HepG2 (cell line): ENCODE data around the gene REP15. TPM values are rescaled to one million over a fixed set of nuclear protein-coding genes. Genes with fewer than 3 reads are reported as not detected.

Experiments used
- ATAC-seq: fragments of 200-7000 bp; cut with Tn5 transposase; 3 replicates; pipeline ENCODE4 v1.9.1; 2020; ENCODE audit warnings: mild to moderate bottlenecking, moderate library complexity
- BruUV-seq: library from RNA; stranded (reverse); fragments of 400-500 nt; replicated peaks from 2 replicates; lab custom pipeline; 2021; lab: Mats Ljungman, UMichigan
- CTCF ChIA-PET: fragments of 300-600 bp; formaldehyde crosslinking; extraction: SDS; loops from one replicate; lab custom pipeline; 2021; ENCODE audit warnings: low total read pairs, inconsistent platforms, low intra/inter-chr PET ratio; lab: Yijun Ruan, JAX
- POLR2A ChIA-PET: fragments of 350-600 bp; sonication (Branson Sonifier 250); formaldehyde crosslinking; loops from one replicate; lab custom pipeline; 2020; ENCODE audit warnings: antibody characterized with exemption, inconsistent platforms; lab: Yijun Ruan, JAX
- DNase-seq: peaks from one replicate; pipeline ENCODE4 v3.0.0-alpha.2; 2015; ENCODE audit warnings: low spot score
- FAIRE-seq: peaks from 3 replicates; lab custom pipeline; 2011; peaks lifted over from hg19 to GRCh38; lab: Jason Lieb, UNC
- H2AFZ ChIP-seq: one replicate; pipeline ENCODE4 v1.6.1; 2011; ENCODE audit warnings: low read length, inconsistent platforms
- H3K27ac ChIP-seq: fragments of 300-600 bp; 3 replicates; pipeline ENCODE4 v1.8.0; 2011; ENCODE audit warnings: mixed run types, mild to moderate bottlenecking, mixed read lengths, low read length, inconsistent platforms; ENCODE audit not compliant: insufficient read depth; ENCODE audit errors: extremely low read length
- H3K27me3 ChIP-seq, 2 experiments: fragments of 200-600 bp in 1 of 2; 2 replicates in 1 of 2; 3 replicates in 1 of 2; pipeline versions ENCODE4 v1.6.0 to v1.8.0; 2011; ENCODE audit warnings: low read length in 2 of 2, mild to moderate bottlenecking in 2 of 2, moderate library complexity in 2 of 2, inconsistent platforms in 1 of 2; ENCODE audit not compliant: insufficient read depth in 2 of 2, control insufficient read depth in 1 of 2
- H3K36me3 ChIP-seq, 2 experiments: fragments of 200-600 bp in 1 of 2; replicated peaks in 1 of 2; 2 replicates in 1 of 2; 3 replicates in 1 of 2; pipeline versions ENCODE4 v1.5.1 to v1.8.0; 2011; ENCODE audit warnings: low read length in 2 of 2, inconsistent platforms in 1 of 2; ENCODE audit not compliant: insufficient read depth in 2 of 2, control insufficient read depth in 1 of 2
- H3K4me1 ChIP-seq: 2 replicates; pipeline ENCODE4 v1.5.1; 2012; ENCODE audit warnings: low read length, inconsistent platforms; ENCODE audit not compliant: insufficient read depth
- H3K4me2 ChIP-seq: 2 replicates; pipeline ENCODE4 v1.6.0; 2011; ENCODE audit warnings: low read depth, low read length, inconsistent platforms
- H3K4me3 ChIP-seq, 3 experiments: fragments of 200-600 bp in 1 of 3; sonication (generic), shearing (Covaris generic) in 1 of 3; replicated peaks in 1 of 3; 2 replicates each; pipeline ENCODE4 v1.5.1; 2011 to 2016; ENCODE audit warnings: low read length in 3 of 3, inconsistent platforms in 2 of 3, low read depth in 2 of 3, mild to moderate bottlenecking in 2 of 3, control low read depth in 1 of 3, mixed read lengths in 1 of 3; ENCODE audit not compliant: insufficient read depth in 1 of 3
- H3K79me2 ChIP-seq: one replicate; pipeline ENCODE4 v1.6.1; 2011; ENCODE audit warnings: low read length, inconsistent platforms; ENCODE audit not compliant: insufficient read depth
- H3K9ac ChIP-seq: 2 replicates; pipeline ENCODE4 v1.6.0; 2011; ENCODE audit warnings: mild to moderate bottlenecking, low read depth, low read length, inconsistent platforms; ENCODE audit not compliant: insufficient read depth
- H3K9me3 ChIP-seq: 2 replicates; pipeline ENCODE4 v1.5.1; 2012; ENCODE audit warnings: mild to moderate bottlenecking, low read length
- H4K20me1 ChIP-seq: 2 replicates; pipeline ENCODE4 v1.6.0; 2011; ENCODE audit warnings: inconsistent platforms, mild to moderate bottlenecking, low read length, moderate library complexity; ENCODE audit not compliant: insufficient read depth
- ATF7 ChIP-seq, 2 experiments: fragments of 450-650 bp in 1 of 2; sonication (generic) in 1 of 2; formaldehyde crosslinking in 1 of 2; IDR thresholded peaks; 2 replicates each; pipeline versions ENCODE4 v1.4.0 to v1.6.1; 2016 to 2020; ENCODE audit warnings: antibody characterized with exemption in 1 of 2, mild to moderate bottlenecking in 1 of 2, missing genetic modification reagents in 1 of 2
- BRCA1 ChIP-seq: sonication (generic); formaldehyde crosslinking; IDR thresholded peaks from 2 replicates; pipeline ENCODE4 v1.4.0; 2020; ENCODE audit warnings: missing genetic modification reagents
- GZF1 ChIP-seq: sonication (generic); formaldehyde crosslinking; IDR thresholded peaks from 2 replicates; pipeline ENCODE4 v1.5.1; 2020; ENCODE audit warnings: mild to moderate bottlenecking, missing genetic modification reagents
- HNF4G ChIP-seq, 2 experiments: sonication (generic) in 1 of 2; formaldehyde crosslinking in 1 of 2; IDR thresholded peaks; 2 replicates each; pipeline versions ENCODE4 v1.4.0 to v1.6.1; 2011 to 2020; ENCODE audit warnings: borderline replicate concordance in 2 of 2, low read depth in 2 of 2, mild to moderate bottlenecking in 2 of 2, low read length in 1 of 2, missing genetic modification reagents in 1 of 2, moderate library complexity in 1 of 2
- HOXD1 ChIP-seq: sonication (generic); formaldehyde crosslinking; IDR thresholded peaks from 2 replicates; pipeline ENCODE4 v1.5.0; 2020; ENCODE audit warnings: missing genetic modification reagents
- PHF20 ChIP-seq: sonication (generic); formaldehyde crosslinking; IDR thresholded peaks from 2 replicates; pipeline ENCODE4 v1.5.0; 2020; ENCODE audit warnings: mild to moderate bottlenecking, missing genetic modification reagents
- TCF12 ChIP-seq, 2 experiments: fragments of 450-650 bp in 1 of 2; sonication (generic) in 1 of 2; formaldehyde crosslinking in 1 of 2; IDR thresholded peaks; 2 replicates each; pipeline versions ENCODE4 v1.6.1 to v1.8.0; 2017 to 2022; ENCODE audit warnings: antibody characterized with exemption in 1 of 2, mild to moderate bottlenecking in 1 of 2, missing genetic modification reagents in 1 of 2, moderate library complexity in 1 of 2
- THAP11 ChIP-seq: IDR thresholded peaks from 2 replicates; pipeline ENCODE4 v1.6.1; 2016; ENCODE audit warnings: missing biosample characterization, missing genetic modification reagents
- ZFP90 ChIP-seq: sonication (generic); formaldehyde crosslinking; IDR thresholded peaks from 2 replicates; pipeline ENCODE4 v1.8.0; 2022; ENCODE audit warnings: missing genetic modification reagents, mild to moderate bottlenecking, inconsistent platforms, borderline replicate concordance
- ZNF101 ChIP-seq: sonication (generic); formaldehyde crosslinking; IDR thresholded peaks from 2 replicates; pipeline ENCODE4 v1.4.0; 2020; ENCODE audit warnings: mild to moderate bottlenecking, low read depth, missing genetic modification reagents, borderline replicate concordance
- ZNF224 ChIP-seq: sonication (generic); formaldehyde crosslinking; IDR thresholded peaks from 2 replicates; pipeline ENCODE4 v1.5.0; 2020; ENCODE audit warnings: mild to moderate bottlenecking, missing genetic modification reagents
- ZNF3 ChIP-seq: IDR thresholded peaks from 2 replicates; pipeline ENCODE4 v1.7.0; 2017; ENCODE audit warnings: inconsistent platforms
- ZNF83 ChIP-seq: sonication (generic); formaldehyde crosslinking; IDR thresholded peaks from 2 replicates; pipeline ENCODE4 v1.4.0; 2020; ENCODE audit warnings: missing genetic modification reagents, mild to moderate bottlenecking, borderline replicate concordance
- WGBS: methylation state at CpG from one replicate; pipeline ENCODE4 v1.1.6; 2017; ENCODE audit warnings: low lambda C conversion rate; 5-methylcytosine and 5-hydroxymethylcytosine counted together
- in situ Hi-C: cut with HindIII; loops from 2 replicates; pipeline ENCODE4 v1.10.0; 2017; ENCODE audit warnings: low pct_unique_long_range_greater_than_20kb; ENCODE audit not compliant: extremely low pct_ligation_motif_present
- intact Hi-C: fragments of 100-400 bp; cut with micrococcal nuclease; formaldehyde crosslinking; loops from one replicate; pipeline ENCODE4 v1.10.0; 2022; ENCODE audit not compliant: unreplicated experiment
- polyA plus RNA-seq, 8 experiments: library from polyadenylated mRNA; depleted of rRNA in 3 of 8; stranded (reverse) in 7 of 8; unstranded in 1 of 8; fragments of >200 nt; fragmentation: Illumina TruSeq in 4 of 8; extraction: Trizol in 4 of 8; gene quantifications; 2 replicates each; pipeline versions ENCODE4 v1.2.1 to v1.2.3, GENCODE V29; 2011 to 2016; ENCODE audit warnings: low read depth in 4 of 8, missing spikeins in 1 of 8, mixed read lengths in 1 of 8; ENCODE audit not compliant: insufficient read depth in 1 of 8
- total RNA-seq, 5 experiments: library from RNA; depleted of rRNA; stranded (reverse); fragments of >200 nt; fragmentation: Illumina TruSeq; extraction: Trizol; gene quantifications; 2 replicates each; pipeline ENCODE4 v1.2.3, GENCODE V29; 2016; ENCODE audit warnings: low read depth in 1 of 5
- TF ChIP-seq, protein P1 (sequence below): sonication (generic); formaldehyde crosslinking; IDR thresholded peaks from 2 replicates; pipeline ENCODE4 v1.4.0; 2020; ENCODE audit warnings: missing genetic modification reagents, mild to moderate bottlenecking, borderline replicate concordance
- TF ChIP-seq, protein P2 (sequence below): sonication (generic); formaldehyde crosslinking; IDR thresholded peaks from 2 replicates; pipeline ENCODE4 v1.4.0; 2020; ENCODE audit warnings: missing genetic modification reagents
- TF ChIP-seq, protein P3 (sequence below): sonication (generic); formaldehyde crosslinking; IDR thresholded peaks from 2 replicates; pipeline ENCODE4 v1.4.0; 2020; ENCODE audit warnings: mild to moderate bottlenecking, missing genetic modification reagents

The REP15 gene
- total and polyA plus RNA-seq, 2 of the 13 experiments (the other 11 are each of a cell fraction or from before 2014, with no cell fraction given), result 0.12 to 0.64 TPM

DNA sequence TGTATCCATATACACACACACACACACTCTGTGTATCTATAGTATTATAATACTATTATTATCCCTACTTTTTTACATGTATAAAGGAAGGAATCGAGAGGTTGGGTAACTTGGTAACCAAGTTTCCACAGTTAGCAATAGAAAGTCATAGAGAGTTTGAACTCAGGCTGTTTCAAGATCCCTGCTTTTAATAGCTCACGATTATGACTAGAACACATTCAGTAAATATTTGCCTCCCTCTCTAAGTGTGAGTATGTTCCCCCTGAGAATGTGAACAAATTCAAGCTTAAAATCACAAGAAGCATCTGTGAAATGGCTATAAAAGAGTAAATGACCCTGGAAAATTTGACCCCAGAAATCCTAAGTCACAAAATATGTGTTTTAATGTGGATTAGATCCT lies 11.0 kb upstream of the REP15 start:
- H3K4me3 ChIP-seq, result no peak overlapping the region
- no peak overlapping the region for H3K9ac ChIP-seq
- ChIA-PET CTCF (no interaction called here), POLR2A (no interaction called here)
- no peak overlapping the region for H3K27ac ChIP-seq
- ATAC-seq (no peak), DNase-seq (no peak), FAIRE-seq (no peak)
- intact Hi-C loops, result no loop called here
- in situ Hi-C loops, result no loop called here
- no peaks in the 10 kb centered on the region for H3K9me3 ChIP-seq
- H3K4me1 ChIP-seq, result no peaks in the 10 kb centered on the region
- no peaks in the 10 kb centered on the region for H4K20me1 ChIP-seq
- H2AFZ ChIP-seq, result no peak overlapping the region
- peaks cover 5 to 23% of the 10 kb centered on the region in 2 experiments; a peak in 4 of 5 replicates for H3K36me3 ChIP-seq
- TF ChIP-seq ZNF3 (CRISPR knock-in tag) (no peak), GZF1 (CRISPR knock-in tag) (no peak), ZNF101 (CRISPR knock-in tag) (no peak), HNF4G (IDR thresholded peaks at IDR 0.05; ENCODE audit: borderline replicate concordance, low read depth, low read length) (no peak), HNF4G (CRISPR knock-in tag; IDR thresholded peaks at IDR 0.05; ENCODE audit: borderline replicate concordance, low read depth) (no peak), PHF20 (CRISPR knock-in tag) (no peak), ZFP90 (CRISPR knock-in tag) (no peak)
- TF ChIP-seq, protein P1, sequence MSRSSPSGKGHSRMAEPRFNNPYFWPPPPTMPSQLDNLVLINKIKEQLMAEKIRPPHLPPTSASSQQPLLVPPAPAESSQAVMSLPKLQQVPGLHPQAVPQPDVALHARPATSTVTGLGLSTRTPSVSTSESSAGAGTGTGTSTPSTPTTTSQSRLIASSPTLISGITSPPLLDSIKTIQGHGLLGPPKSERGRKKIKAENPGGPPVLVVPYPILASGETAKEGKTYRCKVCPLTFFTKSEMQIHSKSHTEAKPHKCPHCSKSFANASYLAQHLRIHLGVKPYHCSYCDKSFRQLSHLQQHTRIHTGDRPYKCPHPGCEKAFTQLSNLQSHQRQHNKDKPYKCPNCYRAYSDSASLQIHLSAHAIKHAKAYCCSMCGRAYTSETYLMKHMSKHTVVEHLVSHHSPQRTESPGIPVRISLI (CRISPR knock-in tag), result no peak
- 100% methylated on average over 2 of the region's 2 CpGs for WGBS
- H3K4me2 ChIP-seq, result no peak overlapping the region
- no TSS peak for BruUV-seq
- no peaks in the 10 kb centered on the region; a peak in 1 of 5 replicates for H3K27me3 ChIP-seq
- H3K79me2 ChIP-seq, result no peaks in the 10 kb centered on the region

DNA sequence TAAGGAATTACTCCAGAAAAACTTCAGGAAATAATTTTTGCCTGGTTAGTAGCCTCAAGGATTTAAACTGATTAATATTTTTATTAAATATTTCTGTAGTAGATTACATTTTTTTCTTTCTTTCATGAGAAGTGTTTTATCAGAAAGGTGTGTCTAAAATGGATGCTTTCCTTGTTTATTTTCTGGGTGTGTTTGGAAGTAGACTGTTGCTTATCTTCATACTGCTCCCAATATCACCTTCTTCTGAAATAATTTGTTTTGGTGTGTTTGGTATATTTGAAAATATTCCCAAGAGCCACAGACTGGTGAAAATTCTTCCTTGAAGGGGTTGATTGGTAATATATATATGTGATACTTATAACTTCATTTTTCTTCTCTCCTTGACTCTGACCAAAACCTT lies 10.1 kb upstream of the REP15 start:
- in situ Hi-C loops (no loop called here), intact Hi-C loops (no loop called here)
- ATAC-seq (no peak), DNase-seq (no peak), FAIRE-seq (no peak)
- H3K27ac ChIP-seq, result no peak overlapping the region
- POLR2A ChIA-PET, result no interaction called here
- H3K9ac ChIP-seq, result no peak overlapping the region
- no peak overlapping the region for H3K4me3 ChIP-seq
- no TSS peak for BruUV-seq
- no peaks in the 10 kb centered on the region for H3K9me3 ChIP-seq
- peaks cover 4 to 20% of the 10 kb centered on the region in 2 experiments; a peak in 3 of 5 replicates for H3K36me3 ChIP-seq
- no peaks in the 10 kb centered on the region for H3K79me2 ChIP-seq
- no peak overlapping the region for H2AFZ ChIP-seq
- H3K4me2 ChIP-seq, result no peak overlapping the region
- no peaks in the 10 kb centered on the region for H4K20me1 ChIP-seq
- H3K27me3 ChIP-seq, result no peaks in the 10 kb centered on the region; a peak in 1 of 5 replicates
- CTCF ChIA-PET, result no interaction called here
- H3K4me1 ChIP-seq, result no peaks in the 10 kb centered on the region
- TF ChIP-seq, protein P2, sequence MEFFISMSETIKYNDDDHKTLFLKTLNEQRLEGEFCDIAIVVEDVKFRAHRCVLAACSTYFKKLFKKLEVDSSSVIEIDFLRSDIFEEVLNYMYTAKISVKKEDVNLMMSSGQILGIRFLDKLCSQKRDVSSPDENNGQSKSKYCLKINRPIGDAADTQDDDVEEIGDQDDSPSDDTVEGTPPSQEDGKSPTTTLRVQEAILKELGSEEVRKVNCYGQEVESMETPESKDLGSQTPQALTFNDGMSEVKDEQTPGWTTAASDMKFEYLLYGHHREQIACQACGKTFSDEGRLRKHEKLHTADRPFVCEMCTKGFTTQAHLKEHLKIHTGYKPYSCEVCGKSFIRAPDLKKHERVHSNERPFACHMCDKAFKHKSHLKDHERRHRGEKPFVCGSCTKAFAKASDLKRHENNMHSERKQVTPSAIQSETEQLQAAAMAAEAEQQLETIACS (CRISPR knock-in tag), result no peak
- no peak for TF ChIP-seq THAP11 (CRISPR knock-in tag)
- no peak for TF ChIP-seq TCF12 (IDR thresholded peaks at IDR 0.05)
- no peak for TF ChIP-seq TCF12 (CRISPR knock-in tag; IDR thresholded peaks at IDR 0.05)
- no peak for TF ChIP-seq ZNF83
- TF ChIP-seq ATF7 (IDR thresholded peaks at IDR 0.05), result no peak
- no peak for TF ChIP-seq ATF7 (CRISPR knock-in tag; IDR thresholded peaks at IDR 0.05)
- TF ChIP-seq, protein P3, sequence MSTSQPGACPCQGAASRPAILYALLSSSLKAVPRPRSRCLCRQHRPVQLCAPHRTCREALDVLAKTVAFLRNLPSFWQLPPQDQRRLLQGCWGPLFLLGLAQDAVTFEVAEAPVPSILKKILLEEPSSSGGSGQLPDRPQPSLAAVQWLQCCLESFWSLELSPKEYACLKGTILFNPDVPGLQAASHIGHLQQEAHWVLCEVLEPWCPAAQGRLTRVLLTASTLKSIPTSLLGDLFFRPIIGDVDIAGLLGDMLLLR (CRISPR knock-in tag), result no peak
- TF ChIP-seq BRCA1 (CRISPR knock-in tag), result no peak
- TF ChIP-seq HOXD1 (CRISPR knock-in tag), result no peak
- no peak for TF ChIP-seq ZNF224 (CRISPR knock-in tag)
